ENCODE measurements around the gene C19orf85. TPM values are rescaled to one million over a fixed set of nuclear protein-coding genes. Genes with fewer than 3 reads are reported as not detected.
A peak's percentile ranks its signal among the peaks of the same experiment; 100 is the strongest.

Gene C19orf85
- total RNA-seq, 1 experiment from 2014 or later: not detected

DNA sequence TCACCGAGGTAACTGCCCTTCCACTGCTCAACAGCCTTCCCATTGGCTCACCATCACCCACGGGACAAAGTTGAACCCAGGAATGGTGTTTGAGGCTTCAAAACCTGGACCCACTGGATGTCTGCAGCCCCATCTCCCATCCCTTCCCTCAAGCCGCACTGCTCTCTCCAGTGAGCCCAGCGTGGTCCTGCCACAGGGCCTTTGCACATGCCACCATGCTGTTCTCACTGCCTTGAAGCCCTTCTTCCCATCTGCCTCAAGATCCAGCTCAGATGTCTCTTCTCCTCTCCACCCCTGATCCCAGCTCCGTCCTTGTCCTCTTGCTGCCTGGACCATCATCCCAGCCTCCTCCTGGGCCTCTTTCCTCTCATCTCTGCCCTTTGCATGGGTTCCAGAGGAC, 25.5 kb downstream of the C19orf85 start:
- no TSS peak for BruUV-seq (replicated peaks)
- DNase-seq: no peak
- H3K4me3 ChIP-seq (ENCODE audit: low read depth, low read length): no peak overlapping the region
- TF ChIP-seq, protein P1, sequence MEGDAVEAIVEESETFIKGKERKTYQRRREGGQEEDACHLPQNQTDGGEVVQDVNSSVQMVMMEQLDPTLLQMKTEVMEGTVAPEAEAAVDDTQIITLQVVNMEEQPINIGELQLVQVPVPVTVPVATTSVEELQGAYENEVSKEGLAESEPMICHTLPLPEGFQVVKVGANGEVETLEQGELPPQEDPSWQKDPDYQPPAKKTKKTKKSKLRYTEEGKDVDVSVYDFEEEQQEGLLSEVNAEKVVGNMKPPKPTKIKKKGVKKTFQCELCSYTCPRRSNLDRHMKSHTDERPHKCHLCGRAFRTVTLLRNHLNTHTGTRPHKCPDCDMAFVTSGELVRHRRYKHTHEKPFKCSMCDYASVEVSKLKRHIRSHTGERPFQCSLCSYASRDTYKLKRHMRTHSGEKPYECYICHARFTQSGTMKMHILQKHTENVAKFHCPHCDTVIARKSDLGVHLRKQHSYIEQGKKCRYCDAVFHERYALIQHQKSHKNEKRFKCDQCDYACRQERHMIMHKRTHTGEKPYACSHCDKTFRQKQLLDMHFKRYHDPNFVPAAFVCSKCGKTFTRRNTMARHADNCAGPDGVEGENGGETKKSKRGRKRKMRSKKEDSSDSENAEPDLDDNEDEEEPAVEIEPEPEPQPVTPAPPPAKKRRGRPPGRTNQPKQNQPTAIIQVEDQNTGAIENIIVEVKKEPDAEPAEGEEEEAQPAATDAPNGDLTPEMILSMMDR (IDR thresholded peaks at IDR 0.05; ENCODE audit: insufficient read depth in 1 of 2, low read depth in 1 of 2, low read length in 1 of 2, severe bottlenecking in 1 of 2, unreplicated experiment in 1 of 2): no peak
- H3K27me3 Mint-ChIP-seq (ENCODE audit: insufficient read depth, unreplicated experiment): peaks cover 35% of the 10 kb centered on the region
- peaks cover 7% of the 10 kb centered on the region for H3K36me3 Mint-ChIP-seq (ENCODE audit: insufficient read depth, unreplicated experiment)
- no peaks in the 10 kb centered on the region for H3K36me3 ChIP-seq (ENCODE audit: control insufficient read depth, insufficient read depth, low read length)
- no peaks in the 10 kb centered on the region for H3K9me3 Mint-ChIP-seq (ENCODE audit: unreplicated experiment)
- H3K4me1 ChIP-seq: peaks cover 11% of the 10 kb centered on the region; the same call in 1 of the 2 replicates
- no peak overlapping the region for H3K27ac Mint-ChIP-seq (ENCODE audit: unreplicated experiment)
- ChIA-PET POLR2A (no interaction called here), CTCF (no interaction called here)
- intact Hi-C loops (cut with micrococcal nuclease; ENCODE audit: unreplicated experiment): no loop called here
- H3K9me3 ChIP-seq: 0 out of 2 replicates have a peak, but pooled peaks cover 3% of the 10 kb centered on the region
- H3K4me3 Mint-ChIP-seq (ENCODE audit: unreplicated experiment): no peak overlapping the region
- H3K4me1 Mint-ChIP-seq (ENCODE audit: low read depth, unreplicated experiment): no peaks in the 10 kb centered on the region
- H3K27me3 ChIP-seq (replicated peaks; ENCODE audit: control insufficient read depth, insufficient read depth, low read length): peaks cover 9% of the 10 kb centered on the region

DNA sequence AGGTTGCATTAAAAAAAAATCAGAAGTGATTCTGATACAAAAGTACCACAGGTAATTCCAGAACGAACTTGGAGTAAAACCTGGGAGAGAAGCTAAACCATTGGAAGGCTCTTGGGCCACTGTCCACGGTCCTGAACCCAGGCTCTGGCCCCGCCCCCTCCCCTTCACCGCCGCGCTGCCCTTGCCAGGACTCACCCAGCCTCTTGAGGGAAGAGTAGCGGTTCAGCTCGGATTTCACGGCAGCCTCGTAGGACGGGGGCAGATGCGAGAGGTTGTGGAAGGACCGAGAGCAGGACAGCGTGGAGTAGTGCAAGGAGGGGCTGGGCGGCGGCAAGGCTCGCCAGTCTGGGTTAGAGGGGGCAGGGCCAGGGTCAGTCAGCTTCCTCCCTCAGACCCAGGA, 27.1 kb downstream of the C19orf85 start:
- intact Hi-C loops (cut with micrococcal nuclease; ENCODE audit: unreplicated experiment): no loop called here
- ChIA-PET CTCF (interaction anchor here (0.6 kb wide), 1 partner anchor 9 kb away, joined by 3 read pairs; no protein-coding TSS in a partner anchor), POLR2A (interaction anchor here (0.9 to 1.3 kb wide), 3 partner anchors 24 to 98 kb away, joined by 3 to 7 read pairs (median 4); partner anchors contain the start of genes ISOC2, KMT5C and UBE2S)
- H3K4me3 Mint-ChIP-seq (ENCODE audit: unreplicated experiment): peak overlapping the region; percentile 23
- Histone ChIP-seq H3K9me3 (0 out of 2 replicates have a peak, but pooled peaks cover 3% of the 10 kb centered on the region), H3K36me3 (ENCODE audit: control insufficient read depth, insufficient read depth, low read length) (no peaks in the 10 kb centered on the region), H3K4me1 (peaks cover 11% of the 10 kb centered on the region; the same call in 1 of the 2 replicates), H3K27me3 (replicated peaks; ENCODE audit: control insufficient read depth, insufficient read depth, low read length) (peaks cover 5% of the 10 kb centered on the region), H3K4me3 (ENCODE audit: low read depth, low read length) (no peak overlapping the region)
- BruUV-seq (replicated peaks): no TSS peak
- TF ChIP-seq, protein P1 (IDR thresholded peaks at IDR 0.05; ENCODE audit: insufficient read depth in 1 of 2, low read depth in 1 of 2, low read length in 1 of 2, severe bottlenecking in 1 of 2, unreplicated experiment in 1 of 2): no peak
- H3K27ac Mint-ChIP-seq (ENCODE audit: unreplicated experiment): no peak overlapping the region
- peak; percentile 76 to 83 for DNase-seq
- no peaks in the 10 kb centered on the region for H3K9me3 Mint-ChIP-seq (ENCODE audit: unreplicated experiment)
- peaks cover 23% of the 10 kb centered on the region for H3K27me3 Mint-ChIP-seq (ENCODE audit: insufficient read depth, unreplicated experiment)
- peaks cover 7% of the 10 kb centered on the region for H3K36me3 Mint-ChIP-seq (ENCODE audit: insufficient read depth, unreplicated experiment)
- no peaks in the 10 kb centered on the region for H3K4me1 Mint-ChIP-seq (ENCODE audit: low read depth, unreplicated experiment)

GRCh38 chr19:55436847-55437246, 27.7 kb downstream of the C19orf85 start:
- Mint-ChIP-seq H3K36me3 (ENCODE audit: insufficient read depth, unreplicated experiment) (peaks cover 7% of the 10 kb centered on the region), H3K4me1 (ENCODE audit: low read depth, unreplicated experiment) (no peaks in the 10 kb centered on the region), H3K4me3 (ENCODE audit: unreplicated experiment) (no peak overlapping the region), H3K27me3 (ENCODE audit: insufficient read depth, unreplicated experiment) (peaks cover 23% of the 10 kb centered on the region), H3K9me3 (ENCODE audit: unreplicated experiment) (no peaks in the 10 kb centered on the region), H3K27ac (ENCODE audit: unreplicated experiment) (no peak overlapping the region)
- TF ChIP-seq, protein P1 (IDR thresholded peaks at IDR 0.05; ENCODE audit: insufficient read depth in 1 of 2, low read depth in 1 of 2, low read length in 1 of 2, severe bottlenecking in 1 of 2, unreplicated experiment in 1 of 2): no peak
- peaks cover 4% of the 10 kb centered on the region for H3K27me3 ChIP-seq (replicated peaks; ENCODE audit: control insufficient read depth, insufficient read depth, low read length)
- no peak overlapping the region for H3K4me3 ChIP-seq (ENCODE audit: low read depth, low read length)
- 0 out of 2 replicates have a peak, but pooled peaks cover 3% of the 10 kb centered on the region for H3K9me3 ChIP-seq
- peaks cover 11% of the 10 kb centered on the region; the same call in 1 of the 2 replicates for H3K4me1 ChIP-seq
- H3K36me3 ChIP-seq (ENCODE audit: control insufficient read depth, insufficient read depth, low read length): no peaks in the 10 kb centered on the region
- no TSS peak for BruUV-seq (replicated peaks)
- intact Hi-C loops (cut with micrococcal nuclease; ENCODE audit: unreplicated experiment): no loop called here
- POLR2A ChIA-PET: interaction anchor here (0.9 to 1.3 kb wide), 3 partner anchors 25 to 97 kb away, joined by 3 to 7 read pairs (median 4); partner anchors contain the start of genes ISOC2, KMT5C and UBE2S
- CTCF ChIA-PET: interaction anchor here (0.6 to 1.3 kb wide), 2 partner anchors 9 to 10 kb away, joined by 3 read pairs; no protein-coding TSS in a partner anchor
- DNase-seq: no peak
